HG03196 (cell line): Measurements from ENCODE around the gene TCF7L2.

Experiments used
- ATAC-seq: cut with Tn5 transposase; IDR thresholded peaks from one replicate; pipeline ENCODE4 v1.9.1; 2021; ENCODE audit not compliant: unreplicated experiment

Gene TCF7L2

DNA sequence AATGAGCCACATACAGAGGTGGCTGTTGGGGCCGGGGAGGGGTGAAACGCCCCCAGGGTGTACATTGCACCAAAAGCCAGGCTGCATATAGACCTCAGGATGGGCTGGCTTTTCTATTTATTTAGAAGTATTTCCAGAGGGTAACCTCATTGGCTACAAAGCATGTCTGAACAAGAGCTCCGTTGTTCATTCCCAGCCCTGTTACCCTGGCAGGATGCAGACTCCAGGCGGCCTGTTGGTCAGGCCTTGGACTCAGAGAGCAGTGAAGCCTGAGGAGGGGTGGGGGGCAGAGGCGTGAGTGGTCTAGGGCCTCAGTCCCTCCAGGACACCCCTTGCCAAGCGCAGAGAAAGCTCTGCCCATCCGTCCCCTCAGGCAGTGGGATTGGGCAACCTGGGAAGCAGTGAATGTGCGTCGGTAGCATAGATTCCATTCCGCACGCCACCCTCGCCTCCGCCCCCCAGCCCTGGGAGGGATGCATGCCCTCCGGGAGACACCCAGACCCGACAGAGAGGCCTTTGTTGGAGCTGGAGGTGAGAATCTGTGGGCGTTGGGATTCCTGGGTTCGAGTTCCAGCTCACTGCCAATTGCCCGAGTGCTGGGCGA, 41.9 kb downstream of the TCF7L2 start:
- ATAC-seq = no peak

DNA sequence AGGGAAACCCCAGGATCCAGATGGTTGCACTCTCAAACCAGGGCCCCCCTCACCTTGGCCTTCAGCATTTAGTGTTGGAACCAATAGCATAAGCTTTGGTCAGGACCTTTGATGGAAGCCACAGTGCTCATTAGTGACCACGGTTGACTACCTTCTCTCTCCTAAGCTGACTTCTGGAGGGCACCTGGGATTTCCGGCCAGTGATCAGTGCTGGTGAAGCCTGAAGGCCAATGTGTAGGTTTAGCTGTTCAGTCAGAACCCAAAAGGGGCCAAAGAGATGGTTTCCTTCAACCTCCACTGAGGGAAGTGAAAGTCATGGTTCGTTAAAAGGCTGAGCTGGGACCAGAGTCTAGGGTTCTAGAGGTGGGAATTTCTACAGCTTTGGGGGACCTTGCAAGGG, 46.4 kb downstream of the TCF7L2 start:
- ATAC-seq = no peak

DNA sequence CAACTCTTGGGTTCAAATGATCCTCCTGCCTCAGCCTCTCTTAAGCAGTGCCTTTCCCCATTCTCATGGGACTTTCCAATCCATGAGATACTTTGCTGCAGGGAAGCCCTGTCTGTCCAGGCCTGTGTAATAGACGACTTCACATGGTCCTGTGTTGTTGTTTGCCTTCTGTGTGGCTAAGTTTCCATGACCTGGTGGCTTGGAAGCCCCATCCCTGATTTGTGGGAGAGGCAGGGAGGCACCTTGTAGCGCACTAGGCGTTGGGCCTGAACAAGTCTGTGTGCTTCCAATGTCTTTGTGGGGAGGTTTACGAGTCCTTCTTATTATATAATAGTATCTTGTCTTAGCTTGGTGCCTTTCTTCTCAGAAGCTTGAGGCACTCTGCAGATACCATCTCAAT, 49.1 kb downstream of the TCF7L2 start:
- ATAC-seq = no peak

DNA sequence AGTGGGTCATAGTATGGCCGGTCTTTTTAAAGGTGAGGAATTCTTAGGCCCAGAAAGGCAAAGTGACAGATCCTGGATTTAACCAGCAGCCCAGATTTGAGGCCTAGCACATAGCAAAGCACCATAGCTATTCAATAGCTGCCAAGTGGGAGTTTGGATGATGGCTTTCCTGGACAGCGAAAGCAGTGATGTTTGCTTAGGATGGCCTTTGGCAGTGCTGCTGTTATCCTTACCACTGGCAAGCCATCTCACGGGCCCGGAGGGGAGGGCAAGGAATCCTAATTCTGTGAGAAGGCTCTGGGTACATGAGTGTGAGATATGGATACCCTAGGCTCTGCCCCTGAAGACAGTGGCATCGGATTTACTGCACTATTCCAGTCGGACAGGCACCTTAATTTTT, 50.4 kb downstream of the TCF7L2 start:
- no peak for ATAC-seq

DNA sequence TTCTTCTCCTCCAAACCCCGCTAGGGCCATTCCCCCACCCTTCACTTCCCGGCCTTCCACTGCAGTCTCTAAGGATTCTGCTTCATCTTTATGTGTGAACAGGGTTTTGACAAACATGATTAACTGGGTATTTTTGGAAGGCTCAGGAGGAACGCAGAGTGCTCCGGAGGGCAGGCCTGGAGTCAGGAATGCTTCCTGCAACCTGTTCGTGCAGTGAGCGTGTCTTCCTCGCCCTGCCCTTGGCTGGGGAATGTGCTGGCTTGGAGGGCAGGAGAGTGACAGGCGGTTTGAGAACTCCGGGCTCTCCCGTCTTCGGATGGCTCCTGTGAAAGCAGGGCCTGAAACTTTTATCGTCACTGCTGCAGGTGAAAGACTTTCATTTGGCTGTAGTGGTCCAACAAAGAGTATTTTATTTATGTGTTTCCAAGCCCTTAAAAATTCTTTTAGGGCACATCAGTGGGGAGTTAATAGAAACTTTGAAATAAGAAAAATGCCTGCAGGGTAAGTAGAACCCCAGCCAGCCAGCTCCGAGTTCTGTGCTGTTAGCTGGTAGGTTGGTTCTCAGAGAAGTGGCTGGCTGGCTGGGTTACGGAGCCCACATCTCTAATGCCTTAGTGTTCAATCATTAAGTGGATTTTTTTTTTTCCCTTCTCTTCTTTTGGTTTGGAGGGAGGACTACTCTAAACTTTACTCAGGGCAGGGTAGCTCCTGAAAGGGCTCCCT, 51.0 kb downstream of the TCF7L2 start:
- ATAC-seq = no peak

DNA sequence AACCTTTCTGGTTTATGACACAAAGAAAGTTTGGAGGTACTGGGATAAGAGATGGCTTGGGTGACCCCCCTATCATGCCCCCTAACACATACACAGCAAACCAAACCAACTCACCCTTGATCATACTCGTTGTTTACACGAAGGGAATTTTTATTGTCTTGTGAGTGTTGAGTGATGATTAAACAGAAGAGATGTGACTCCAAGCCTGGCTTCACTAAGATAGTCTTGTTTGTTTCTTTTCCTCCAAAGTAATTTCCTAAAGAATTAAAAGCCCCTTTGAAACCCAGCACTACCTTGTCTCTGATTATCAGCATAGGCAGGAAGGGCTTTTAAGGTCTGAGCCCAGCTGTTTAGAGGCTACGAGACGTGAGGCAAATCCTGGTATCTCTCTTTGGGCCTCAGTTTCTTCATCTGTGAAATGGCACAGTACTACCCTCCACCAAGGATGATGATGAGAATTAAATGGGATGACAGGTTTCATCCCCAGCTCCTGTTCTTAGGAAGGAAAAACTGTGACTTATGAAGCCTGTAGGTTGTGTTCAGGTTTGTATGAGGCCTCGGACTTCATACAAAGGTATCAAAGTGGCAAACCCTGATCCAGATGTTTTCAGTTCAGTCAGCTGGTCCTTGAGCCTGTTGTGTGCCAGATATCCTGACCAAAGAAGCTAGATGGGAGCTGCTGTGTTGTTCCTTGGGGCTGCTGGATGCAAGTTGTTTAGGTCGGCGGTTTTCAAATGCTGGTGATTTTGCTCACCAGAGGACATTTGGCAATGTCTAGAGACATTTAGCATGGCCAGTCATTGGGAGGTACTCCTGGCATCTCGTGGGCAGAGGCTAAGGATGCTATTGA, 51.8 kb downstream of the TCF7L2 start:
- no peak for ATAC-seq

DNA sequence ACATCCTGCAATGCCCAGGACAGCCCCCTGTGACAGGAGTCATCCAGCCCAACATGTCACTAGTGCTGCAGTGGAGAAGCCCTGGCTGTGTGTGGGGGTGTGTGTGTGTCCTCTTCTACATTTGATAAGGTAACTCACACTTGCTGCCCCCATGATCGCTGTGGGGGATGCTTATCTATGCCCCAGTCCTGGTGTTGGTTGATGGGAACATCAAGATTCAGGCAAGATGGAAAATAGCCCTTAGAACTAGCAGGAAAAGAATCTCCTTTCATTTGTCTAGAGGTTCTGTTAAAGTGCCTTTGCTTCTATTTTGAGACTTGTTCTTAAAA, 52.4 kb downstream of the TCF7L2 start:
- no peak for ATAC-seq

DNA sequence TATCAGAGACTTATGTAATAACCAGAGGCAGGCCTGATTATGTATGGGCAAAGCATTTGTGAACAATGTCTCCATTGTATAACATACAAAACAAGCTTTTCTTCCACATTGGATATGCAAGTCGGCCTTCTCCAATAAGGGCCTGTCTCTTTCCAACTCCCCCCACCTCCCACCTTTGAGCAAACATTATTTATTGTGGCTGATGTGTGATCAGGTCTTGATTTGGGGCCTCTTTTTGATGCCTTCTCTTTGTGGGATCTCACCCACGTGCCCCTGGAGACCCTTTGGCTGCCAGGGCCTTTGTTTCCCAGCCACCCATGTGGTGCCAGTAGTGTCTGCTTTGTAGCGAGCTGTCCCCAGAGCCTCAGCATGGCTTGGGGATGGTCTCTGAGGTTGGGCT, 53.0 kb downstream of the TCF7L2 start:
- ATAC-seq = no peak

DNA sequence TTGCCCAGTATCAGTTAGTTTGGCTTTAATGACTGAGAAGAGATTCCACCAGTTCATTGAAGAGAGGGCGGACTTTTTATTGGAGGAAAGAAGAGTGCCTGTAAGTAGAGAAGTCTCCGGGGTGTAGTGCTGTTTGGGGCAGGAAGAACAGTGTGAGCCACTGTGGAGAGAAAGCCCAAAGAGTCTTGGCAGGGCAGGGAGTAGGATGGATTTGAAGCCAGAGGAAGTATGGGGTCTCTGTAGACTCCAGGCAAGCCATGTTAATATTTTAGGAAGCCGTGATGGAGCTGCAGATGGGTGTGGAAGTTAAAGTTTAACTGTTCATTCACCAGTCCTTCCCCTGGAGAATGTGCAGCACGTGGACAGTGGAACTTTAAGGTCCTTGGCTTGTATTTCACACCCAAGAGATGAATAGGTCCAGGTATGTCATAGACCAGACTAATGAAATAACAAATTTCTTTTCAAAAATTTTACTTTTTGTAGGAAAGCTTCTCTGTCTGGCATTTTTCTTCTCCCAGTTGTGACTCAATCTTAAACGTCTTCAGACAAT, 54.1 kb downstream of the TCF7L2 start:
- ATAC-seq = no peak

DNA sequence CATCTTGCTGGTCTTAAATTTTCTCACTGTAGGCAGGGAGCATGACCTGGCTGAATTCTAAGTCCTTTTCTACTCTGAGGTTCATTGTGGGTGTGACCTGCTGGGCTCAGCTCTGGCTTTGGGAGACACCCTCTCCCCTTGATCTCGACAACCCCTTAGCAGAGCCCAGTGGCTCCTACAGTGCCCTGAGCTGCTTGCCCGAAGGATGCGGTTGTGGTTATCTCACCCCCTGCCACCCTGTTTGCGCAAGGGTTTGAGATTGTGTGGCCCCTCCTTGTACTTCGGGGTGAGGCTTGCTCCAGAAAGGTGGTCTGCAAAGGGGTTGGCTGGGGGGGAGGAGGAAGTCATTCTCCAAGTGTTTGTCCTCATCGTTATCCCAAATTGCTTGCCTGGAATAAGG, 55.3 kb downstream of the TCF7L2 start:
- no peak for ATAC-seq

DNA sequence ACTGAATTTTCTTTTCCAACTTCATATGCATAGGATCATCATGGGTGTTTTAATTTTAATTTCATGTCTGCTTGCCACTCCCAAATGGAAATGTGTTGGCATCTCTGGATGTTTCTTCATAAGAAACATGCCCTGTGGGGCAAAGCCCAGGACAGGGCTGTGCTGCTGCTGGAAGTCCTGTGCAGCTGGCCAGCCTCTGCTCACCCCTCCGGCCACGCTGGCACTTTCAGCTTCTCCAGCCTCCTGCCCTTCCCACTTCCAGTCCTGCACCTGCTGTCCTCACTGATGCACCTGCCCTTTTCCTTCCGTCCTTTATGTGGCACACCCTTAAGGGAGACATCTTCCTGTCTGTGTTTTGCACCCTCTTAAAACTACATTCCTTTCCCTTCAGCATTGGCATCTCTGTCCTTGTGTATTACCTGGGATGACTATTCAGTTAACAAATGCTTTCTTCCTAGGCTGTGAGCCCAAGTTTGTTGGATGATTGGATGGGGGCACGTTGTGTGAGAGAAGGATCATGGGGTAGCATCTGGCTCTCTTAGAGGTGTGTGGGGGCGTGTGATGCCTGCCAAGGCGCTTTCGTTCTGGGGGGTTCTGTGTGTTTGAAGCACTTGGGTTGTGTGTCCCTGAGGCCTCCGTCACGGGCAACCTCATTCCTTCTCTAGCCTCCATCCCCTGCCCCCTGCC, 56.8 kb downstream of the TCF7L2 start:
- no peak for ATAC-seq

DNA sequence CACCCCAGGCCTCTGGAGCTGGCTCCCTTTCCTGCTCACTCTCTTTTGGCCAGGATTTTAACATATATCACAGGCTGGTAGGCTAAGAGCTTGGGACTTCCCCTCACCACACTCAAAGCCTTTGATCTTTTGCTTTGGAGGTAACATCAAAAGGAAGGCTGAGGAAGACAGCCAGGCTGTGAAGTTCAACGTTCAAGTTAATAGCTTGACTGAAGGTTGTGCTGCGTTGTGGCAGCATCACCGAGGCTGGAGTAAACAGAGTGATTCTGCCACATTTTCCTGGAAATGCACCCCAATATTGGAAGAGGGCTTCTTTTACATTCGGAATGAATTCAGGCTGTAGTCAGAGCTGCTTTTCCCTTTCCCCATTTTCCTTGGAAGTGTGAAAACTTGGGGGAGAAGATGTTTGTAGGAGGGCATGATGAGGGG, 57.3 kb downstream of the TCF7L2 start:
- no peak for ATAC-seq

DNA sequence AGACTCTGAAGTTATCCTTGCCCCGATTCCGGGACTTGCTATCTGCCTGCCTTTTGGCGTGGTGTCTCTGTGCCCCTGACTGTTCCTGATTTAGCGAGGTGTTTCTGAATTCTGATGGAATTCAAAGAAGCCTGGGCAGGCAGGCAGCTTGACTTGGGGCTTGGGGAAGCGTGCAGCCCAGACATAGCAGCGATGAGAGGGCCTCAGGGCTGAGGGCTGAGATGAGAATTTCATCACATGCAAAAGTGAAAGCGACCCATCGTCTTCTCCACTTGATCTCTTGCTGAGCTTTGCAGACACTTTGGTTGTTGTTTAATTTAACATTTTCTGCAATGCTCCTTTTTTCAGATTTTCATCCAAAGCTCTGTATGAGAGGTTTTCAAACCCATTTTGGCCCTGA, 57.8 kb downstream of the TCF7L2 start:
- ATAC-seq = no peak

DNA sequence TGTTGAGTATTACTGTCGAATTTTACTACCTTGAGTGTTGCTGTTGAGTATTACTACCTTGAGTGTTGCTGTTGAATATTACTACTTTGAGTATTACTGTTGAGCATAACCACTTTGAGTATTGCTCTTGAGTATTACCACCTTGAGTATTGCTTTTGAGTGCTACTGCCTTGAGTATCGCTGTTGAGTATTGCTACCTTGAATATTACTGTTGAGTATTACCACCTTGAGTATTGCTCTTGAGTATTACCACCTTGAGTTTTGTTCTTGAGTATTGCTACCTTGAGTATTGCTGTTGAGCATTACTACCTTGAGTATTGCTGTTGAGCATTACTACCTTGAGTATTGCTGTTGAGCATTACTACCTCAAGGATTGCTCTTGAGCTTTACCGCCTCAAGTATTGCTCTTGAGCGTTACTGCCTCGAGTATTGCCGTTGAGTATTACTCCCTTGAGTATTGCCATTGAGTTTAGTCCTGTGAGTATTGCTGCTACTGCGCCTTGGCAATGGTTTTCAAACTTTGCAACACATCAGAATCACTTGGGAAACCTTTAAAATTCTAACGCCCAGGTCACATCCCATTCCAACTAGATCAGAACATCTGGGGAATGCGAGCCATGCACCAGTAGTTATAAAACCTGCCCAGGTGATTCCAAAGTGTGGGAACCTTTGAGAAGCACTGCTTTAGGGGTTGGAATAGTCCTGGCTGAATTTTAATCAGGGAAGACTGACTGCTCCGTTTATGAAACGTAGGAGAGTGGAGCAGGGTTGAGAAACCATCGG, 61.7 kb downstream of the TCF7L2 start:
- ATAC-seq = no peak

DNA sequence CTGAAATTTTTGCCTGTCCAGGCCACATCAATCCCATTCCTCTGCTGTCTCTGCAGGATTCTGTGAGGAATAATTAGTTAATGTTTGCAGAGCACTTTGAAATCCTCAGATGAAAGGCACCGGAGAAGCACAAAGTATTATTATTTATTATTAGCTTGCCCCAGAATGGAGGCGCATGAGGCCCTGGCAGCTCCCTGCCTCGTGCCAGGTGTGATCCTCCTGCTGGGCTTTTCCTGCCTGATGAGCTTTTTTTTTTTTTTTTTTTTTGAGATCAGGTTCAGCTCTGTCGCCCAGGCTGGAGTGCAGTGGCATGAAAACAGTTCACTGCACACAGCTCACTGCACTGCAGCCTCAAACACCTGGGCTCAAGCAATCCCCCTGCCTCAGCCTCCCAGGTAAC, 65.2 kb downstream of the TCF7L2 start:
- no peak for ATAC-seq

DNA sequence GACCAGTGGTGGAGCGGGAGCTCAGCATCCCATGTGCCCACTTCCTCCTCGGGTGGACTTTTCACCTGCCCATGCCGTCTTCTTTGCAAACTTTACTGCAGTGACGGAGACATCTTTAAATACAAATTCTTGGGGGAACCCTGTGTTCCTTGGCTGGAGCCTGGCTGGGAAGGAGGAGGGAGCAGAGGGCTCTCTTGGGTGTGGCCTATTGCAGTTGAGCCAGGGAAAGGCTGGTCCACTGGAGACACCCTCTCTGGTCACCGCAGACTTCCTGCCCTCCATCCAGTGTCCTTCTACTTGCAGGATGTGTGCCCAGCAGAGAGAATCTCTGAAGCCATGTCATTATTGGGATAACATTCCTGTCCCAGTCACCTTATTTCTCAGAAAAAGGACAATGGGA, 67.3 kb downstream of the TCF7L2 start:
- no peak for ATAC-seq

DNA sequence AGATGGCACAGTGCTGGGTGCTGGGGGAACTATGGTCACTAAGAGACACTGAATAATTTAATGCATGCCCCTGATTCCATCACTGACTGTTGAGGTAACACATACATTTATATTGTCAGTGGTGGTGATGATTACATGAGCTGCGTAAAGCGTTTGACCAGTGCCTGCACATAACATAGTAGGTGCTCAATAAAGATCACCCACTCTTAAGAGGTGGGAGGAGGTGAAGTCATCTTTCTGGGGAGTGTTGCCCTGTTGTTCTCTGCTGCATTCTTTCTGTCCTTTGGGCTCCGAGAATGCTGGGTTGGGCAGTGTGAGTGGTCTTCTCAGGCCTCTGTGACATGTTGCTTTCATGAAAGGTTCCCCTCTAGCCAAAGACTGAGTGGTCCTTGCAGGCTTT, 68.0 kb downstream of the TCF7L2 start:
- no peak for ATAC-seq

DNA sequence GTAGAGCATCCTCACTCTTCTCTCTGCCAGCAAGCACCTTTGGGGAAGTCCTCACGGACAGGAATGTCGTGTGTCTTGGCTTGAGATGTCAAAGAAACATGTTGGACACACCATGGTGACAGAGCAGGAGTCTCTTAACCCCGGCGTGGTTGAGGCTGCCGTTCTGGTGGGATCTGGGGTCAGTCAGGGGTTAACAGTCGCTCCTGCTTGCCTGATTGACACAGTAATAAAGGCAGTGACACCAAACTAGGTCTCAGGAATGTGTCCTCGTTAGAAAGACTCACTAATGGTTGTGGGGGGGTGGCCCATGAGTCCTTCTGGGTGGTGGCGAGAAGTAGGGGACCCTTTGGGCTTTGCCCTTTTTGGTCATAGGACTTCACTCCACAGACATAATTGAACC, 69.0 kb downstream of the TCF7L2 start:
- ATAC-seq = no peak

DNA sequence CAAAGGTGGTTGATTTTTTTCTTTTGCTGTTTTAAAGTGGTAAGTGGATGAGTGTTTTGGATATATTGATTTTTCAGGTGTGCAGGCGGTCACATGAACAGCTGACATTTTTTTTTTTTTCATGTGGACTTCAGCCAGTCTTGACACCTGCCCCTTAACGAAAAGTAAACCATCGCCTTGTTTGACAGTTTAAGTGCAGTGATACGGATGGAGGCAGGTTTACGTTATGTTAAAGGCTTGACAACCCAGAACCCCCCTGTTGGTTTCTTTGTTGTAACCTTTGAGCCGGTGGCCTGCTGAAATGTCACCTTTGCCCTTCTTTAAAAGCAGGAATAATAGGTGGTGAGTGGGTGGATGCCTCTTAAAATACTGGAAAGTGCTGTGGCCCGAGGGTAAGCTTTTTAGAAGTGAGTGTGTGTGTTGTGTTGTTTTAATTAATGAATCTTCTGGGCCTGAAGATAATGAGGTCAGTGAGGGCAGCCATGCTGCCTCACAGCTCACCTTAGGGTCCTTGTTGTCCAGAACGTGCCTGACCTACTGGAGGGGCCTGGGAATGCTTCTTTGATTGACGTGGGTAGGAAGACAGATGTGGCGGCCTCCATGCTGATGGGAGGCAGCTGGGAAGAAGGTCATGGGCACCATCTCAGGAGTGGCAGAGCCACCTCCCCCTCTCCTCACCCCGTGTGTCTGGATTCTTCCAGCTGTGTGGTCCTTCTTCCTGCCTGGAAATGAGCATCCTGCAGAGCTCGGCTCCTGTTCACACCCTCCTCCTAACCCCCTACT, 69.8 kb downstream of the TCF7L2 start:
- ATAC-seq = no peak

DNA sequence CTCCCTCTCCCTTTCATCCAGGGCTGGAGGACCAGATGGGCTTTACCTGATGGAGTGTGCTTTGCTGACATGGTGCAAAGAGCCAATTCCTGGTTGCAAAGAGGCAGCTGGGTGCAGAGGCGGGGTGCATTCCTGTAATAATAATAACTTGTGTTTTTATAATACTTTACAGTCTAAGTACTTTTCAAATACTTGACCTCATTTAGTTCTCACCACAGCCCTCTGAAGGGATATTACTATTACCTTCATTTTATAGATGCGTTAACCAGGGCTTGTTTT, 70.4 kb downstream of the TCF7L2 start:
- no peak for ATAC-seq
